NT2/D1 (cell line): ENCODE results near the gene NUDCD3.

Source experiments
- DNase-seq: peaks from one replicate; pipeline ENCODE4 v3.0.0-alpha.2; 2011; ENCODE audit warnings: low read depth, low spot score
- H3K27me3 ChIP-seq: 2 replicates; pipeline ENCODE4 v1.6.0; 2011; ENCODE audit warnings: mild to moderate bottlenecking; ENCODE audit not compliant: insufficient read length, insufficient read depth
- H3K36me3 ChIP-seq: 2 replicates; pipeline ENCODE4 v1.6.1; 2011; ENCODE audit warnings: mild to moderate bottlenecking, low read length, mixed read lengths; ENCODE audit not compliant: insufficient read depth, insufficient read length
- H3K4me1 ChIP-seq: 2 replicates; pipeline ENCODE4 v1.5.1; 2011; ENCODE audit not compliant: insufficient read depth, insufficient read length
- H3K4me3 ChIP-seq: 2 replicates; pipeline ENCODE4 v1.5.1; 2011; ENCODE audit warnings: low read depth; ENCODE audit not compliant: insufficient read length
- H3K9ac ChIP-seq: 2 replicates; pipeline ENCODE4 v1.6.0; 2011; ENCODE audit warnings: low read depth; ENCODE audit not compliant: insufficient read length
- H3K9me3 ChIP-seq: 2 replicates; pipeline ENCODE4 v1.5.1; 2011; ENCODE audit warnings: mild to moderate bottlenecking, low read length; ENCODE audit not compliant: insufficient read depth
- SUZ12 ChIP-seq: IDR thresholded peaks from 2 replicates; pipeline ENCODE4 v1.6.1; 2011; ENCODE audit not compliant: insufficient read length, insufficient read depth; ENCODE audit errors: extremely low read depth
- YY1 ChIP-seq: IDR thresholded peaks from 2 replicates; pipeline ENCODE4 v1.6.1; 2011; ENCODE audit not compliant: insufficient read length, insufficient read depth
- ZNF274 ChIP-seq: IDR thresholded peaks from 2 replicates; pipeline ENCODE4 v1.6.1; 2011; ENCODE audit warnings: mild to moderate bottlenecking, low read depth, low read length

NUDCD3 gene

GRCh38 chr7:44353668-44354067, 136.8 kb downstream of the NUDCD3 start:
- TF ChIP-seq ZNF274, result no peak
- no peak for TF ChIP-seq YY1
- no peak for TF ChIP-seq SUZ12
- H3K36me3 ChIP-seq, result no peaks in the 10 kb centered on the region
- H3K9ac ChIP-seq, result no peak overlapping the region
- no peak overlapping the region for H3K4me3 ChIP-seq
- no peaks in the 10 kb centered on the region for H3K27me3 ChIP-seq
- H3K9me3 ChIP-seq, result no peaks in the 10 kb centered on the region
- no peak for DNase-seq
- peaks cover 2% of the 10 kb centered on the region for H3K4me1 ChIP-seq

- Histone ChIP-seq H3K4me3 (no peak overlapping the region), H3K9ac (no peak overlapping the region), H3K9me3 (no peaks in the 10 kb centered on the region), H3K36me3 (no peaks in the 10 kb centered on the region), H3K4me1 (peaks cover 2% of the 10 kb centered on the region), H3K27me3 (no peaks in the 10 kb centered on the region)
- TF ChIP-seq SUZ12 (no peak), YY1 (no peak), ZNF274 (no peak)
- no peak for DNase-seq
These were observed 141.3 kb downstream of the NUDCD3 start for GRCh38 chr7:44348851-44349781.

- peaks cover 2% of the 10 kb centered on the region for H3K4me1 ChIP-seq
- peak; percentile 39 for DNase-seq
These were observed 142.2 kb downstream of the NUDCD3 start for GRCh38 chr7:44348300-44348699.

GRCh38 chr7:44347546-44348114, 142.8 kb downstream of the NUDCD3 start:
- peaks cover 11% of the 10 kb centered on the region for H3K9me3 ChIP-seq
- DNase-seq, result no peak
- H3K4me1 ChIP-seq, result peaks cover 2% of the 10 kb centered on the region
- TF ChIP-seq SUZ12 (no peak), ZNF274 (no peak), YY1 (no peak)
- no peak overlapping the region for H3K9ac ChIP-seq
- no peak overlapping the region for H3K4me3 ChIP-seq
- no peaks in the 10 kb centered on the region for H3K27me3 ChIP-seq
- H3K36me3 ChIP-seq, result no peaks in the 10 kb centered on the region

More at GRCh38 chr7:44348300-44348699, 142.2 kb downstream of the NUDCD3 start:
- no peak overlapping the region for H3K9ac ChIP-seq
- H3K9me3 ChIP-seq, result peaks cover 5% of the 10 kb centered on the region
- TF ChIP-seq YY1 (no peak), SUZ12 (no peak), ZNF274 (no peak)
- no peaks in the 10 kb centered on the region for H3K36me3 ChIP-seq
- no peaks in the 10 kb centered on the region for H3K27me3 ChIP-seq
- H3K4me3 ChIP-seq, result no peak overlapping the region

- H3K9me3 ChIP-seq, result peaks cover 12% of the 10 kb centered on the region
- no peaks in the 10 kb centered on the region for H3K36me3 ChIP-seq
- H3K4me1 ChIP-seq, result peaks cover 2% of the 10 kb centered on the region
- no peak overlapping the region for H3K9ac ChIP-seq
- no peak for DNase-seq
- H3K27me3 ChIP-seq, result no peaks in the 10 kb centered on the region
- no peak overlapping the region for H3K4me3 ChIP-seq
- no peak for TF ChIP-seq YY1
- TF ChIP-seq ZNF274, result no peak
- TF ChIP-seq SUZ12, result no peak
These were observed 144.4 kb downstream of the NUDCD3 start for GRCh38 chr7:44346063-44346462.

- TF ChIP-seq YY1, result no peak
- TF ChIP-seq ZNF274, result no peak
- TF ChIP-seq SUZ12, result no peak
- Histone ChIP-seq H3K36me3 (no peaks in the 10 kb centered on the region), H3K4me3 (no peak overlapping the region), H3K4me1 (peaks cover under 1% of the 10 kb centered on the region), H3K9me3 (peaks cover 12% of the 10 kb centered on the region), H3K27me3 (no peaks in the 10 kb centered on the region), H3K9ac (no peak overlapping the region)
- DNase-seq, result no peak
These were observed 149.1 kb downstream of the NUDCD3 start for GRCh38 chr7:44341401-44341800.

- peaks cover 3% of the 10 kb centered on the region for H3K4me1 ChIP-seq
- TF ChIP-seq YY1 (no peak), ZNF274 (no peak), SUZ12 (no peak)
- peaks cover 11% of the 10 kb centered on the region for H3K9me3 ChIP-seq
- H3K36me3 ChIP-seq, result no peaks in the 10 kb centered on the region
- no peak overlapping the region for H3K9ac ChIP-seq
- no peaks in the 10 kb centered on the region for H3K27me3 ChIP-seq
- H3K4me3 ChIP-seq, result no peak overlapping the region
- DNase-seq, result no peak
These were observed 151.9 kb downstream of the NUDCD3 start for GRCh38 chr7:44338600-44338999.
